ENCODE results near the gene GABBR1.

The GABBR1 gene

DNA sequence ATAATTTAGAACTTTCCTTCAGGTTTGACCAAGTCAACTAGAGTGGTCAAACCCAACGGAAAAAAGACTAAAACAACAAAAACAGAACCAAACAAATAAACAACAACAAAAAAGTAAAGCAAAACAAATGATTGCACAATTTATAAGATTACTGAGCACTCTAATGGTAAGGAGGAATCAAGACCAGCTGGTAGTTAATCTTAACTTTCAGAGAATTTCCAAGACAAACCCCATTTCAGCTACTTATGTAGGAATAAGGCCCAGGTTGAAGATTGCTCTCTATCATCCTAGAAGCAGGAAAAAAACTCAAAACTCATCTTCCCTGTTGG lies 107.7 kb downstream of the GABBR1 start:
- DNase-seq = no peak

DNA sequence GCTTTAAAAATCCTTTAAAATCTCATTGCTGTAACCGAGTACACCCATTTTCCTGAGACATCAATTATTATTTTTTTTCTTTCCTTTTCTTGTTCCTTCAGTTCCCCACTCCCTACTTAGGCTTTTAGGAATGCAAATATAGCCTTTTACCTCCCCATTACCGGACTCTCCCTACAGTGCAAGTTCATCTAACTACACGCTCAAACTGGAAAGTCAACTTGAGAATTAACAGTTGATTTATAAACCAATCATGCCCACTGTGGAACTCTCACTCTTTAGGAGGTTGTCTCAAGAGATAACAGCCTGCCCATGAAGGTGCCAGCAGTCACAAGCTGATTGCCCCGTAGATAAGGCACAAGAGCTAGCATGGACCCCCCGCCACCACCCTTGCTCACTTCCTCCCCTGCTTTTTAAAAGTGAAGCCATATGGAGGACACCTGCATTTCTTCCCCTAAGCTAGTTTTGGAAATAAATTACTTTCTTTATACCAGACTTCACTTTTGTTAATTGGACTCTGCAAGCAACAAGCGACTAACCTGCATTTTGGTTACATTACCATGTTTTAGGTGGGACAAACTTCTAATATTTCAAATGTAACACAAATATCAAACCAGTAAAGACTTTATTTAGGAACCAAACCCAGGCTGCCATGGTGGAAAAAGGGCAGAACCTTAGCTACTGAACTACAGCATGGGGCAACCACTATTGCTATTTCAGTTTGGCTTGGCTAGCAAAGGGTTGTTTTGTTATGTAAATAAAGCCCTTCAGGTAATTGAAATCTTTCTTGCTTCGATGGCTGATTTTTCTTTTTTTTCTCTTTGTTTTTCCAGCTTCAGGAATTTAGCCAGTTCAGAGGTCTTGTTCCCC lies 108.3 kb downstream of the GABBR1 start:
- no peak for DNase-seq

DNA sequence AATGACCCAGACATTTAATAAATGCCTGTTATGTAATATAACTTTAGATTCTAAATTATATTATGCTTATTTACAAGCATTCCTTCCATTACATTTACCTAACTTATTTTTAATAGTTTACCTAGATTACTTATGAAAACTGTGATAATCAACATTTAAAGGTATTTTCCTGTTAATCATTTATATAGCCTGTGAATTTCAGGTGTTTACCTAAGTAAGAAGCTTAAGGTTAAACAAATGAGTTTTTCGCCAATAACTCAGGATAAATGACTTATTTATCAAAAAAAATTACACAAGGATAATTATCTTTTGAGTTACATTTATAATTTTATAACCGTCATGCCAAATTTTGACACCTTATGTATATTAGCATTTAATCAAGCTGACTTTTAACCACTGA lies 108.9 kb downstream of the GABBR1 start:
- no peak for DNase-seq

DNA sequence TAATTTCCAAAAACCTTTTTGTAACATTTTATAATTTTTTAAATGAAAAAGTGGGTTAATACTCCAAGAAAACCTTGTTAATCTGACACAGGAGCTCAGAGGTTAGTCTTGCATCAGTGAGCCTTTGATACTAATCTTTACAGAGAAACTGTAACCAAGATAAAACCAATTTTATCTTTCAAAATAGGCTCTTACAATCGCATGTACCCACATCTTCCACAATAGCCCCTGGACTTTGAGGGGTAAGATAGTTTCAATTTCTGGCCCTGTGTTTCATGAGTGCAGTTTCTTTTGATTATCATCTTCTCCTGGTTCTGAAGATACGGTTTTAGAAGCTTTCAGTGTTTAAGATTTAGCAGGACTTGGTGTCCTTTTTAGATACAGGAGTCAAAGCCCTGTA lies 110.8 kb downstream of the GABBR1 start:
- no peak for DNase-seq

DNA sequence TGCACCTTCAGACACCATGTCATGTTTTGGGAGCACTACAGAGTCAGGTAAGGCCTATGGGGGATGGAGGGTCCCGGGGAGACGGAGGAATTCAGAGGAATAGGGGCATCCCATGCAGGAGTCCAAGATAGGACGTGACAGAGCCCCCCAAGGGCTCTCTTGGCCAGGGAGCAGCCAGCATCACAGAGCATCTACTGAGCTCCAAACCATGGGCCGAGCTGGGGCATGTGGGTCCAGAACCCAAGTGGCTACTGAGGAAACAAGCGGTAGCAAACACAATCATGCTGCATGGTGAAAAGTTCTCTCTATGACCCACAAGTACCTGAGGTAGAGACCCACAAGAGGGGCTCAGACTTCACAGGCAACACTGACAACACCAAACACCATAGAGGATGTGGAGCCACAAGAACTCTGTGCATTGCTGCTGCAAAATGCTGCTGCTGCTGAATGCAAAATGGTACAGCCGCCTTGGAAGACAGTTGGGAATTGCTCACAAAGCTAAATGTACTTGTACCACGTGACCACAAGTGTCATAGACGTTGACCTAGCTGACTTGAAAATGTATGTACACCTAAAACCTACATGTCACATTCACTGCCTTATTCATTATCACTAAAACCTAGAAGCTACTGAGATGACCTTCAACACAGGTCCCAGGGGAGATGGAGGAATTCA lies 111.8 kb downstream of the GABBR1 start:
- DNase-seq = no peak

DNA sequence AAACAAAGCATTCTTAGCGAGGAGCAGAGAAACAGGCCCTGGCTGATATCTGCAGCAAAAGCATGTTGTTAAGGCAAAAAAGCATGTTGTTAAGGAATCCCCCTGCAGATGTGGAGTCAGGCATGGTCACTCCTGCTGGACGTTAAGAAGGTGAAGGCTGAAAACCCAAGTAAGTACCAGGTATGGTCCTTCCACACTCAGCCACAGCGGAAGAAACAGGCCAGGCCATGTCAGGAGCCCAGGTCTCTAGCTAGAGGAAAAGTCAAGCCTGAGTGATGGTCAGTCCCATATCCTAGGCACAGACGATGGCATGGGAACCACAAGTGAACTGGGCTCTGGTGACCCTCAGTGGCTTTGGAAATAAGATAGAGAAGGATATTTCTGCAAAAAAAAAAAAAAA lies 112.8 kb downstream of the GABBR1 start:
- DNase-seq = no peak

DNA sequence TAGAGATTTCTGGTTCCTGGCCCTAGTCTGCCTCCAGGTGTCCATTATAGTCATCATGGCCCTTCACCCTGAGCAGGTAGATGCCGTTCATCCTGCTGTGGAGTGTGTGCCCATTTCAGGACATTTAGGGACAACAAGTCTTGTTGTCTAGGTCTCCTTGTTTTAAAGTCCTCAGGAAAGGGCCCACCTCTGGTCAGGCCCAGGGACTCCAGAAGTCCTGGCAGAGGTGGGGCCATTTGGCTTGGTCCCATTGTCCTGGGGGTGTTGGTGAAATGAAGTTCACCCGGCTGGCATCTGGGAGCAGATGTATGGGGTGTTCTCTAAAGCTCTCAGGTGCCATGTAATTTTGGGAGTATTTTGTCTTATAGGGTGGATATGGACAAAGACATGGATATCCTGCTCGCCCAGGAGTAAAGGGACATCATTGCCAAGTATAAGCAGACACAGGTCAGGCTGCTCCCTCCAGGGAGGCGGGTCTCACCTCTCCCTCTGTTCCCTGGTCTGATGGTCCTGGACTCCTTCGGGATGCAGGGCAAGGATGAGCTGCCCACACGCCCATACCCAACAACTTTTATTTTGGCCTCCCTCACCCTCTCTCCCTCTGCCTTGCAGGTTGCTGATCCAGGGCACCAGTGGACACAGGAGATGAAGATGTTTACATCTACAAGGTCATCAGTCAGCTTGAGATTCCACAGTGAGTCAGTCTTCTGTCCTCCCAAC lies 113.5 kb downstream of the GABBR1 start:
- no peak for DNase-seq

DNA sequence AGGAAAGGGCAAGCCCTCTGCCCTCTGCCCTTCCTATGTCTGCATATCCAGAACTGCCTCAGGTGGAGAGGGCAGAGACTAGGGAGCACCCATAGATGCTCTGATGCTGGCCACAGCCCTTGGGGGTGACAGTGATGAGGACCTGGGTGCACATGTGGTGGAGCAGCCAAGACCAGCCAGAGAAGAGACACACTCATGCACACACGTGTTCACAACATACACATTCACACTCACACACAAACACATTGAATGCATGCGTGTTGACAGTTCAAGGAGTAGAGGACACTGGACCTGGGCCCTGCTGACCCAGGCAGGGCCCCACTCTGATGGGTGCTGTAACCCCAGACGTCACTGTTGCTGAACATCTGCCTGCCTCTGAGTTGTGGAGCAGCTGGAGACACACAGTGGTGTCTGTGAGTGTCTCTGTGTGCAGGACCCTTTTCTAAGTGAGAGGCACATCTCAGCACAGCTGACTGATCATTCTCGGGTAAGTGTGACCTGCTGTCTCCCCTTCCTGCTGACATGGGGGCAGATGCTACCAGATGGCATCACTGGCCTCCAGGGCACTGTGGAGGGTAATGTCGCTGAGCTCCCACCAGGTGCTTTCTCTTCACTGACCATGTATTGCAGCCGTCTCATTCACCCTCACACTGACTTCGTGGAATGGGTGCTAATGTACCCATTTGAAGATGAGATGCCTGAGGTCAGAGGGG lies 115.1 kb downstream of the GABBR1 start:
- no peak for DNase-seq

DNA sequence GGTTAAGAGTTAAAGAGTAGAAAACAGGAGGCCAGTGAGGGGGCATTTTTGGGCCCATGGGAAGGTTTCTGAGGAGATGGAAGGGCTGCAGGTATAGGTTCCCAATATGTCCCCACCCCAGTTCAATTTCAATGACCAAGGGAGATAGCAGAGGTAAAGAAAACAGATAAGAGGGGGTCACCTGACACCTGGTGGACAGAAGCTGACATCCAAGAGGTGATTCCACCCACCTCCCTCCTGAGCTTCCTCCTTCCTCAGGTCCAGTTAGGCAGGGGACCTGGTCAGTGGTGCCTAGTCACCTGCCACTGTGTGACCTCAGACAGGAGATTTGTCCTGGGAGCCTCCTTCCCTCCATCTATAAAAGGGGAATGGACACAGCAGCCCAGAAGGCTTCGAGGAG lies 115.7 kb downstream of the GABBR1 start:
- no peak for DNase-seq

DNA sequence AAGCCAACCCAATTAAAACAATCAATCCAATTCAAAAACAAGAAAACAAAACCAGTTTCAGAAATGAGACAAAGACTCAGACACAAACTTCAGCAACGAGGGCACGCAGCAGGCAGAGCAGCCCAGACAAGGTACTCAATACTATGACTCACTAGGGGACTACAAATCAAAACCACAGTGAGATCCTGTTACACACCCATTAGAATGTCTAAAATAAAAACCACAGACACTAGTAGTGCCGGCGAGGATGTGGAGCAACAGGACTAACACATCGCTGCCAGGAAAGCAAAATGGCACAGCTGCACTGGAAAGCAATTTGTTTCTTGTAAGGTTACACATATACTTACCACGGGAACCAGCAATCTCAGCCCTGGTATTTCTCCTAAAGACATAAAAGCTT lies 116.9 kb downstream of the GABBR1 start:
- DNase-seq = no peak

DNA sequence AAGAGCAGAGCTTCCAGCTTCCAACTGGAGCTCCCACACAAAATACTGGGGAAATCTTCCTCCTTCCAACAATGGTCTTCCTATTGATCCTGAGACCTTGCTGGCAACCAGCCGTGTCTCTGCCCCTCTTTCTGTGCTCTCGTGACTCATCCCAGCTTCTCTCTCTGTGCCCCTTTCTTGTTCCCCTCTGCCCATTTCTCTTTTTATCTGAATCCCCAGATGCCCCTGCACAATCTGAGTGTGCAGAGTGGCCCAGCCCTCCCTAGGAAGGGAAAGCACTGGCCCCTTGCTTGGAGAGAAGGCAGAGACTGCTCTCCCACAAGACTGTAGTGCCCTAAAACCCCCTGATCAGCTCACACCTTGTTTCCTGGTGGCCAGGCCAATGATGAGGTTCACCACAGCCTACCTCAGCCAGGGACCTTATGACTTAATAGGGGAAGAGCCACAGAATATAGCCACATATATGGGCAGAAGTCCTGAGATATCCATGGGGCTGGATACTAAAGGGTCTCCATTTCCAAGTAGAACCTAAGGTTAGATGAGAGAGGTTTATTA lies 122.2 kb downstream of the GABBR1 start:
- no peak for DNase-seq

DNA sequence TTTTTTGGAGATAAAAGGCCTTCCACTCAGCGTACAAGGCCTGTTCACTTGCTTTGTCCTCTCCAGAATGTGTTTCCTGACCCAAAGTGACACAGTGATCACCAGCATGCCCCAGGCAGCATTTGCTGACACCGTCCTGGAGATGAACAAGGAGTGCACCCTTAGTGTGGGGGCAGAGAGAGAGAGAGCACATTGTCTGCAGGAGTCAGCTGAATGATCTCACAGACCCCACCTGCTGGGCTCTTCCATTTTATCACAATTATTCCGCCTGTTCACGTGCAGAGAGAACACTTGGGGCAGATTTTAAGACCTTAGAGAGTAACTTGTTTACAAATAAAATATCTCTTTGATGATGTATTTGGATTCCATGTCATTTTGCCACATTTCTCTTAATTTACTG lies 122.8 kb downstream of the GABBR1 start:
- no peak for DNase-seq

Measured in inflammatory macrophage (primary cell).